Liver (tissue), 9 donors: ENCODE measurements around the gene CFDP1. TPM values are rescaled to one million over a fixed set of nuclear protein-coding genes. Genes with fewer than 3 reads are reported as not detected.

Experiments used
- DNase-seq: peaks from one replicate; pipeline ENCODE4 v3.0.0-alpha.2; 2017; ENCODE audit warnings: low spot score
- H3K27ac ChIP-seq, 2 donors: one replicate each; pipeline ENCODE4 v1.7.0; 2013; ENCODE audit warnings: inconsistent platforms in 2 of 2, low read length in 2 of 2, control low read depth in 1 of 2, low read depth in 1 of 2, mild to moderate bottlenecking in 1 of 2
- H3K27me3 ChIP-seq, 4 donors: one replicate each; pipeline versions ENCODE4 v1.6.1 to v1.7.0; 2013; ENCODE audit warnings: low read length in 3 of 4, inconsistent platforms in 1 of 4, mild to moderate bottlenecking in 1 of 4, moderate library complexity in 1 of 4; ENCODE audit not compliant: control insufficient read depth in 4 of 4, insufficient read depth in 4 of 4
- H3K36me3 ChIP-seq, 4 donors: one replicate each; pipeline versions ENCODE4 v1.6.1 to v1.7.0; 2013; ENCODE audit warnings: low read length in 3 of 4, mild to moderate bottlenecking in 3 of 4, low read depth in 1 of 4, moderate library complexity in 1 of 4; ENCODE audit not compliant: control insufficient read depth in 4 of 4, insufficient read depth in 3 of 4
- H3K4me1 ChIP-seq, 4 donors: one replicate each; pipeline versions ENCODE4 v1.6.1 to v1.7.0; 2013; ENCODE audit warnings: low read length in 3 of 4, mild to moderate bottlenecking in 3 of 4, moderate library complexity in 1 of 4; ENCODE audit not compliant: control insufficient read depth in 4 of 4, insufficient read depth in 4 of 4
- H3K4me3 ChIP-seq, 3 donors: one replicate each; pipeline versions ENCODE4 v1.6.1 to v1.7.0; 2013; ENCODE audit warnings: low read length in 3 of 3, control low read depth in 1 of 3, low read depth in 1 of 3, mild to moderate bottlenecking in 1 of 3
- H3K9ac ChIP-seq, 2 donors: one replicate each; pipeline ENCODE4 v1.7.0; 2013; ENCODE audit warnings: low read length in 2 of 2, mild to moderate bottlenecking in 2 of 2, moderate library complexity in 2 of 2, control low read depth in 1 of 2, low read depth in 1 of 2
- H3K9me3 ChIP-seq, 4 donors: one replicate each; pipeline versions ENCODE4 v1.6.1 to v1.7.0; 2013; ENCODE audit warnings: low read length in 3 of 4; ENCODE audit not compliant: control insufficient read depth in 4 of 4
- ATF3 ChIP-seq: IDR thresholded peaks from 2 replicates; pipeline ENCODE4 v1.6.1; 2016; ENCODE audit warnings: antibody characterized with exemption
- CTCF ChIP-seq: fragments of 150-350 bp; IDR thresholded peaks from 2 replicates; pipeline ENCODE4 v1.5.1; 2017; ENCODE audit warnings: improper control_type of control experiment, low read depth, low read length; ENCODE audit not compliant: missing input control
- EGR1 ChIP-seq, 2 donors: IDR thresholded peaks; 2 replicates each; pipeline ENCODE4 v1.6.1; 2016 to 2018; ENCODE audit warnings: antibody characterized with exemption in 2 of 2, low read depth in 2 of 2
- FOXA1 ChIP-seq: IDR thresholded peaks from 2 replicates; pipeline ENCODE4 v1.6.1; 2016; ENCODE audit warnings: antibody characterized with exemption
- HNF4A ChIP-seq, 2 donors: conservative IDR thresholded peaks; 2 replicates each; pipeline ENCODE4 v1.6.1; 2016; ENCODE audit warnings: antibody characterized with exemption in 2 of 2, mild to moderate bottlenecking in 2 of 2
- JUND ChIP-seq, 2 donors: IDR thresholded peaks; 2 replicates each; pipeline ENCODE4 v1.6.1; 2016; ENCODE audit warnings: antibody characterized with exemption in 2 of 2
- MAX ChIP-seq: IDR thresholded peaks from 2 replicates; pipeline ENCODE4 v1.6.1; 2016; ENCODE audit warnings: antibody characterized with exemption
- RAD21 ChIP-seq, 2 donors: IDR thresholded peaks; 2 replicates each; pipeline ENCODE4 v1.6.1; 2016; ENCODE audit warnings: antibody characterized with exemption in 2 of 2, mild to moderate bottlenecking in 2 of 2
- REST ChIP-seq: IDR thresholded peaks from 2 replicates; pipeline ENCODE4 v1.6.1; 2016; ENCODE audit warnings: antibody characterized with exemption, mild to moderate bottlenecking
- SP1 ChIP-seq: IDR thresholded peaks from 2 replicates; pipeline ENCODE4 v1.6.1; 2018; ENCODE audit warnings: antibody characterized with exemption, mild to moderate bottlenecking
- ZBTB33 ChIP-seq: IDR thresholded peaks from 2 replicates; pipeline ENCODE4 v1.6.1; 2016; ENCODE audit warnings: antibody characterized with exemption
- whole genome bisulfite sequencing: extraction: QIAGEN DNeasy Blood & Tissue Kit; methylation state at CpG from one replicate; pipeline ENCODE4 v1.1.7; 2013; 5-methylcytosine and 5-hydroxymethylcytosine counted together
- polyA plus RNA-seq, 2 donors: library from polyadenylated mRNA; stranded (reverse) in 1 of 2; unstranded in 1 of 2; fragments of 200-250 nt in 1 of 2; fragments of >200 nt in 1 of 2; fragmentation: Nextera tagmentation in 1 of 2; extraction: Ambion mirVana in 1 of 2; gene quantifications; one replicate each; pipeline versions ENCODE4 v1.2.1 to v1.2.3, GENCODE V29; 2013 to 2015
- total RNA-seq, 2 donors: library from RNA; depleted of rRNA; stranded (reverse); fragments of >200 nt; gene quantifications; one replicate each; pipeline ENCODE4 v1.2.3, GENCODE V29; 2014
- donor health status: healthy.
- donor health status: healthy.
- donor health status: healthy.
- donor health status: healthy.
- donor health status: healthy.

CFDP1 gene
- total and polyA plus RNA-seq, 4 donors: 20.5 to 49.2 (median 33.9) TPM

- no peak for TF ChIP-seq REST
- no peak for TF ChIP-seq FOXA1
Measured at GRCh38 chr16:75416904-75417565, 16.3 kb downstream of the CFDP1 start (continued).

GRCh38 chr16:75415169-75415905 is 18.0 kb downstream of the CFDP1 start:
- Histone ChIP-seq H3K9me3 (no peaks in the 10 kb centered on the region), H3K27me3 (no peaks in the 10 kb centered on the region), H3K9ac (no peak overlapping the region), H3K4me1 (no peaks in the 10 kb centered on the region), H3K4me3 (no peak overlapping the region), H3K27ac (no peak overlapping the region), H3K36me3 (peaks cover 2 to 15% (median 4%) of the 10 kb centered on the region in 4 donors)
- DNase-seq: no peak
- TF ChIP-seq SP1 (no peak), EGR1 (IDR thresholded peaks at IDR 0.05; ENCODE audit: low read depth in 2 of 2) (no peak), JUND (IDR thresholded peaks at IDR 0.05) (no peak), REST (no peak), CTCF (no peak)
- 92% methylated on average over 4 of the region's 4 CpGs for WGBS

GRCh38 chr16:75413951-75414350 is 19.4 kb downstream of the CFDP1 start:
- Histone ChIP-seq H3K9me3 (no peaks in the 10 kb centered on the region), H3K27ac (no peak overlapping the region), H3K36me3 (peaks cover 2 to 18% (median 7%) of the 10 kb centered on the region in 4 donors), H3K27me3 (no peaks in the 10 kb centered on the region), H3K9ac (no peak overlapping the region), H3K4me1 (no peaks in the 10 kb centered on the region), H3K4me3 (no peak overlapping the region)
- no peak for DNase-seq
- TF ChIP-seq JUND (IDR thresholded peaks at IDR 0.05) (no peak), REST (no peak), RAD21 (IDR thresholded peaks at IDR 0.05) (no peak), EGR1 (IDR thresholded peaks at IDR 0.05; ENCODE audit: low read depth in 2 of 2) (no peak), FOXA1 (no peak), HNF4A (conservative IDR thresholded peaks at IDR 0.05) (no peak), ZBTB33 (no peak), ATF3 (no peak), MAX (no peak)
- WGBS: 95% methylated on average over 2 of the region's 2 CpGs
